Ascending aorta (tissue), 2 donors: ENCODE data around the gene DOHH. TPM values are rescaled to one million over a fixed set of nuclear protein-coding genes. Genes with fewer than 3 reads are reported as not detected.
"Not testable (repeated sequence)": the region's sequence is repeated elsewhere in the genome, so short reads cannot be mapped to it uniquely, and the experiment has no call there.

Source experiments
- DNase-seq, 2 donors: peaks; one replicate each; pipeline ENCODE4 v3.0.0-alpha.2; 2019; ENCODE audit warnings: low spot score in 2 of 2
- H3K27ac ChIP-seq, 2 donors: fragments of 200-600 bp; sonication (generic); one replicate each; pipeline ENCODE4 v1.5.1; 2016 to 2017; ENCODE audit warnings: mild to moderate bottlenecking in 1 of 2
- H3K27me3 ChIP-seq: fragments of 200-600 bp; sonication (generic); one replicate; pipeline ENCODE4 v1.5.1; 2017
- H3K36me3 ChIP-seq, 2 donors: fragments of 200-600 bp; sonication (generic); one replicate each; pipeline ENCODE4 v1.5.1; 2016
- H3K4me1 ChIP-seq, 2 donors: fragments of 200-600 bp; sonication (generic); one replicate each; pipeline ENCODE4 v1.5.1; 2016 to 2017; ENCODE audit warnings: mild to moderate bottlenecking in 1 of 2
- H3K4me3 ChIP-seq, 2 donors: fragments of 200-600 bp; sonication (generic); one replicate each; pipeline ENCODE4 v1.5.1; 2016 to 2017; ENCODE audit warnings: mild to moderate bottlenecking in 1 of 2
- H3K9me3 ChIP-seq, 2 donors: fragments of 200-600 bp; sonication (generic); one replicate each; pipeline ENCODE4 v1.5.1; 2016
- CTCF ChIP-seq, 3 experiments: fragments of 200-600 bp in 2 of 3; fragments of 450-650 bp in 1 of 3; sonication (generic) in 2 of 3; IDR thresholded peaks; one replicate each; pipeline ENCODE4 v1.5.1; 2016 to 2019; ENCODE audit warnings: antibody characterized with exemption in 3 of 3, mild to moderate bottlenecking in 1 of 3, moderate library complexity in 1 of 3
- intact Hi-C: fragments of 100-400 bp; cut with DNase I; formaldehyde crosslinking; loops from one replicate; pipeline ENCODE4 v1.15.1; 2023
- total RNA-seq: library from RNA; depleted of rRNA; stranded (reverse); fragments of >200 nt; gene quantifications from one replicate; pipeline ENCODE4 v1.1.0, GENCODE V29; 2016

The DOHH gene
- total RNA-seq, 1 donor from 2014 or later: 40.9 TPM

GRCh38 chr19:3533563-3534216 lies 33.2 kb upstream of the DOHH start:
- TF ChIP-seq CTCF (IDR thresholded peaks at IDR 0.05): no peak
- DNase-seq: no peak
- Histone ChIP-seq H3K4me1 (no peaks in the 10 kb centered on the region), H3K9me3 (no peaks in the 10 kb centered on the region), H3K27ac (no peak overlapping the region), H3K36me3 (peaks cover 58 to 61% of the 10 kb centered on the region in 2 donors), H3K4me3 (no peak overlapping the region), H3K27me3 (no peaks in the 10 kb centered on the region)
- intact Hi-C loops: no loop called here

- DNase-seq: no peak
- H3K36me3 ChIP-seq: peaks cover 60 to 63% of the 10 kb centered on the region in 2 donors
- intact Hi-C loops: no loop called here
Observed at GRCh38 chr19:3533033-3533432, 32.6 kb upstream of the DOHH start.

GRCh38 chr19:3532154-3532786 lies 31.8 kb upstream of the DOHH start:
- H3K27ac ChIP-seq: no peak overlapping the region
- peaks cover 63 to 71% of the 10 kb centered on the region in 2 donors for H3K36me3 ChIP-seq
- intact Hi-C loops: no loop called here
- no peak for TF ChIP-seq CTCF (IDR thresholded peaks at IDR 0.05)
- no peak for DNase-seq
- H3K27me3 ChIP-seq: no peaks in the 10 kb centered on the region
- no peak overlapping the region for H3K4me3 ChIP-seq
- H3K4me1 ChIP-seq: no peaks in the 10 kb centered on the region
- H3K9me3 ChIP-seq: no peaks in the 10 kb centered on the region

More at GRCh38 chr19:3533033-3533432, 32.6 kb upstream of the DOHH start:
- H3K4me3 ChIP-seq: no peak overlapping the region
- no peaks in the 10 kb centered on the region for H3K9me3 ChIP-seq
- no peak overlapping the region for H3K27ac ChIP-seq
- H3K27me3 ChIP-seq: no peaks in the 10 kb centered on the region
- no peaks in the 10 kb centered on the region for H3K4me1 ChIP-seq
- TF ChIP-seq CTCF (IDR thresholded peaks at IDR 0.05): no peak

- intact Hi-C loops: no loop called here
- Histone ChIP-seq H3K27ac (no peak overlapping the region), H3K4me1 (no peaks in the 10 kb centered on the region), H3K9me3 (no peaks in the 10 kb centered on the region), H3K27me3 (no peaks in the 10 kb centered on the region), H3K36me3 (peaks cover 69 to 76% of the 10 kb centered on the region in 2 donors), H3K4me3 (no peak overlapping the region)
- TF ChIP-seq CTCF (IDR thresholded peaks at IDR 0.05): no peak
- no peak for DNase-seq
Observed at GRCh38 chr19:3531716-3532115, 31.2 kb upstream of the DOHH start.

- DNase-seq: no peak
- TF ChIP-seq CTCF (IDR thresholded peaks at IDR 0.05): no peak
- Histone ChIP-seq H3K4me3 (no peak overlapping the region), H3K4me1 (no peaks in the 10 kb centered on the region), H3K27me3 (no peaks in the 10 kb centered on the region), H3K27ac (no peak overlapping the region), H3K9me3 (no peaks in the 10 kb centered on the region), H3K36me3 (peaks cover 74% of the 10 kb centered on the region in 2 donors)
- intact Hi-C loops: no loop called here
Observed at GRCh38 chr19:3530389-3530788, 29.9 kb upstream of the DOHH start.

GRCh38 chr19:3529299-3529698 lies 28.8 kb upstream of the DOHH start:
- H3K27ac ChIP-seq, H3K27me3 ChIP-seq, DNase-seq, H3K4me3 ChIP-seq, H3K4me1 ChIP-seq, intact Hi-C loops, H3K9me3 ChIP-seq: not testable (repeated sequence)
- H3K36me3 ChIP-seq: peaks cover 70 to 71% of the 10 kb centered on the region in 2 donors
